RWPE1 (cell line): ENCODE data around the gene P3H3.

Experiments used
- CTCF ChIA-PET: fragments of 350-600 bp; sonication (Branson Sonifier 250); formaldehyde crosslinking; extraction: SDS; loops from one replicate; lab custom pipeline; 2021; lab: Yijun Ruan, JAX
- POLR2A ChIA-PET: fragments of 400-600 bp; formaldehyde crosslinking; extraction: SDS; loops from one replicate; lab custom pipeline; 2020; ENCODE audit warnings: antibody characterized with exemption; ENCODE audit not compliant: low non-redundant PET; lab: Yijun Ruan, JAX
- DNase-seq: peaks from one replicate; pipeline ENCODE4 v3.0.0; 2012; ENCODE audit warnings: low spot score
- H3K27ac ChIP-seq: fragments of 450-650 bp; 2 replicates; pipeline ENCODE4 v1.5.1; 2017
- CTCF ChIP-seq: fragments of 450-650 bp; conservative IDR thresholded peaks from 2 replicates; pipeline ENCODE4 v1.5.1; 2017; ENCODE audit warnings: low read depth, mild to moderate bottlenecking

Gene P3H3

GRCh38 chr12:6820166-6820565, 8.0 kb upstream of the P3H3 start:
- no peak for DNase-seq
- no peak for TF ChIP-seq CTCF
- POLR2A ChIA-PET: no interaction called here
- no peak overlapping the region for H3K27ac ChIP-seq
- CTCF ChIA-PET: no interaction called here

- DNase-seq: no peak
- no peak within 1 kb of the TSS for H3K27ac ChIP-seq
- POLR2A ChIA-PET: interaction anchor here (0.6 kb wide), 2 partner anchors 69 to 98 kb away, joined by 3 to 4 read pairs; partner anchors contain the start of gene COPS7A
- no peak for TF ChIP-seq CTCF
- CTCF ChIA-PET: interaction anchor here (0.6 to 1.0 kb wide), 2 partner anchors 13 to 136 kb away, joined by 3 read pairs; no protein-coding TSS in a partner anchor
Observed at GRCh38 chr12:6821591-6822425, 6.4 kb upstream of the P3H3 start, which contains the start of gene GPR162. GPR162 (plus strand) TSS chr12:6821821; CDS start chr12:6823899, 2,078 bp downstream.

- ChIA-PET CTCF (no interaction called here), POLR2A (no interaction called here)
- H3K27ac ChIP-seq: no peak overlapping the region
- no peak for DNase-seq
- no peak for TF ChIP-seq CTCF
Observed at GRCh38 chr12:6822426-6823135, 5.6 kb upstream of the P3H3 start.

GRCh38 chr12:6823182-6824084, 4.8 kb upstream of the P3H3 start:
- CTCF ChIA-PET: interaction anchor here (0.5 to 2.7 kb wide), 4 partner anchors 10 to 128 kb away, joined by 3 to 20 read pairs (median 6); partner anchors contain the start of gene MLF2
- no peak overlapping the region for H3K27ac ChIP-seq
- no peak for DNase-seq
- POLR2A ChIA-PET: no interaction called here
- no peak for TF ChIP-seq CTCF

- CTCF ChIA-PET: interaction anchor here (0.5 to 2.7 kb wide), 6 partner anchors 11 to 129 kb away, joined by 3 to 20 read pairs (median 3); partner anchors contain the start of genes MLF2 and PTMS
- no peak for DNase-seq
- no peak overlapping the region for H3K27ac ChIP-seq
- TF ChIP-seq CTCF: no peak
- POLR2A ChIA-PET: no interaction called here
Observed at GRCh38 chr12:6824085-6824775, 4.0 kb upstream of the P3H3 start.
